ENCODE results near the gene TSPAN3. TPM values are rescaled to one million over a fixed set of nuclear protein-coding genes. Genes with fewer than 3 reads are reported as not detected.

TSPAN3 gene
- total and polyA plus RNA-seq, 2 donors (not counting 3 experiments of a cell fraction or from before 2014, with no cell fraction given) = 215 to 606 TPM

DNA sequence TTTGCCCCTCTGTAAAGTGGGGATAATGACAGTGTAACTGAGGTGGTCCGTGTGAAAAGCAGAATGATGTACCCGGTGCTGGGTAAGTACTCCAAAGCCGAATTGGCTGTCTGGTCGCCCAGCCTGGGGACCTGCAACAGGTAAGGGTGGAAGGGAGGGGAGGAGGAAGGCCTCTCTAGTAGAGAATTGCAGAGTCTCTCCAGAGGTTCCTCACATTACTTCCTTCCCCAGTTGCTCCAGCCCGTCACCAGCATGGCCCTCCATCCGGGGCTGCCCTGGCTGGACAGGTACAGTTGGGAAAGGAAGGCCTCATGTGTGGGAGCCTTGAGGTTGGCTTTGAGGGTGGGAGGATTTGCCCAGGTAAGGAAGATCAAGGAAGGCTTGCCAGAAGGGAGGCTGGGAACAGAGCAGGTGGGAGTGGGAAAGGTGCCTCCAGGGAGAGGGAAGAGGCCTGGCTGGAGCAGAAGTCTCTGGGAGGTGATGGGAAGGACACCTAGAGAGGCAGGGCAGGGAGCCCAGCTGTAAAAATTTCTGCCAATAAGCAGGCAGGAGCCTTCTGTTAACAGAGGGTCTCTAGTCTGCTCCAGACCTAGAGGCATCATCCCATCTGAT, 77.7 kb downstream of the TSPAN3 start:
- peaks cover 0 to 2% of the 10 kb centered on the region in 2 experiments for H3K27me3 ChIP-seq (ENCODE audit: control insufficient read depth in 2 of 2, insufficient read depth in 2 of 2, low read length in 2 of 2)
- intact Hi-C loops (cut with micrococcal nuclease) (no loop called here), dilution Hi-C loops (cut with MboI; ENCODE audit: extremely low pct_ligation_motif_present, low sequenced_read_pairs) (no loop called here)
- POLR2A ChIA-PET = no interaction called here
- no peaks in the 10 kb centered on the region for H3K9me3 ChIP-seq (replicated peaks; ENCODE audit: control insufficient read depth, insufficient read depth, low read length)
- peaks cover 10% of the 10 kb centered on the region for H3K4me1 ChIP-seq (ENCODE audit: control insufficient read depth, extremely low read depth, insufficient read depth, low read length)
- no peak overlapping the region for H3K27ac ChIP-seq (ENCODE audit: insufficient read depth, low read depth, low read length)
- CTCF ChIA-PET = interaction anchor here (1.5 kb wide), 1 partner anchor 20 kb away, joined by 6 read pairs; no protein-coding TSS in a partner anchor
- FAIRE-seq = no peak
- no TSS peak for BruUV-seq (replicated peaks)
- no peak overlapping the region for H3K4me2 ChIP-seq (ENCODE audit: insufficient read depth, low read length)
- no peak overlapping the region for H2AFZ ChIP-seq (ENCODE audit: low read depth, low read length)
- no peaks in the 10 kb centered on the region for H4K20me1 ChIP-seq (replicated peaks; ENCODE audit: control insufficient read depth, extremely low read depth, insufficient read depth, low read length)
- H3K9ac ChIP-seq (replicated peaks; ENCODE audit: extremely low read depth, insufficient read depth, low read length) = no peak overlapping the region
- H3K9me1 ChIP-seq (replicated peaks; ENCODE audit: control insufficient read depth, extremely low read depth, insufficient read depth, low read length) = no peaks in the 10 kb centered on the region
- H3K79me2 ChIP-seq (ENCODE audit: control insufficient read depth, insufficient read depth, low read length) = no peaks in the 10 kb centered on the region
- no peak for DNase-seq (ENCODE audit: low read depth, low spot score)
- H3K36me3 ChIP-seq (ENCODE audit: control insufficient read depth in 2 of 2, extremely low read depth in 1 of 2, insufficient read depth in 2 of 2, low read length in 2 of 2) = no peaks in the 10 kb centered on the region
- H3K4me3 ChIP-seq (replicated peaks in 1 of 3; ENCODE audit: insufficient read depth in 1 of 3, low read depth in 1 of 3, low read length in 3 of 3) = no peak overlapping the region
- TF ChIP-seq FOS (IDR thresholded peaks at IDR 0.05; ENCODE audit: borderline replicate concordance, insufficient read depth, low read length) (no peak), POLR2A (IDR thresholded peaks at IDR 0.05; ENCODE audit: low read depth, low read length) (no peak), GATA2 (IDR thresholded peaks at IDR 0.05; ENCODE audit: insufficient read depth, insufficient read length, low read depth, low read length) (no peak), EZH2 (IDR thresholded peaks at IDR 0.05; ENCODE audit: borderline replicate concordance, low read depth, low read length, severe bottlenecking) (no peak), JUN (IDR thresholded peaks at IDR 0.05; ENCODE audit: borderline replicate concordance, insufficient read depth, insufficient read length, low read depth) (no peak), MYC (IDR thresholded peaks at IDR 0.05; ENCODE audit: low read depth, low read length) (no peak), POLR2AphosphoS5 (IDR thresholded peaks at IDR 0.05; ENCODE audit: insufficient read depth, low read depth, low read length) (no peak)
- TF ChIP-seq, protein P1, sequence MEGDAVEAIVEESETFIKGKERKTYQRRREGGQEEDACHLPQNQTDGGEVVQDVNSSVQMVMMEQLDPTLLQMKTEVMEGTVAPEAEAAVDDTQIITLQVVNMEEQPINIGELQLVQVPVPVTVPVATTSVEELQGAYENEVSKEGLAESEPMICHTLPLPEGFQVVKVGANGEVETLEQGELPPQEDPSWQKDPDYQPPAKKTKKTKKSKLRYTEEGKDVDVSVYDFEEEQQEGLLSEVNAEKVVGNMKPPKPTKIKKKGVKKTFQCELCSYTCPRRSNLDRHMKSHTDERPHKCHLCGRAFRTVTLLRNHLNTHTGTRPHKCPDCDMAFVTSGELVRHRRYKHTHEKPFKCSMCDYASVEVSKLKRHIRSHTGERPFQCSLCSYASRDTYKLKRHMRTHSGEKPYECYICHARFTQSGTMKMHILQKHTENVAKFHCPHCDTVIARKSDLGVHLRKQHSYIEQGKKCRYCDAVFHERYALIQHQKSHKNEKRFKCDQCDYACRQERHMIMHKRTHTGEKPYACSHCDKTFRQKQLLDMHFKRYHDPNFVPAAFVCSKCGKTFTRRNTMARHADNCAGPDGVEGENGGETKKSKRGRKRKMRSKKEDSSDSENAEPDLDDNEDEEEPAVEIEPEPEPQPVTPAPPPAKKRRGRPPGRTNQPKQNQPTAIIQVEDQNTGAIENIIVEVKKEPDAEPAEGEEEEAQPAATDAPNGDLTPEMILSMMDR (IDR thresholded peaks at IDR 0.05; ENCODE audit: extremely low read depth in 1 of 2, insufficient read depth in 1 of 2, low read depth in 1 of 2, low read length in 2 of 2) = no peak
- TF ChIP-seq, protein P2, sequence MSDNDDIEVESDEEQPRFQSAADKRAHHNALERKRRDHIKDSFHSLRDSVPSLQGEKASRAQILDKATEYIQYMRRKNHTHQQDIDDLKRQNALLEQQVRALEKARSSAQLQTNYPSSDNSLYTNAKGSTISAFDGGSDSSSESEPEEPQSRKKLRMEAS (IDR thresholded peaks at IDR 0.05; ENCODE audit: insufficient read depth, insufficient read length) = no peak

Data from endothelial cell of umbilical vein (primary cell).